GM21529 (cell line): ENCODE data around the gene PDS5B.
"Not testable (repeated sequence)": the region's sequence is repeated elsewhere in the genome, so short reads cannot be mapped to it uniquely, and the experiment has no call there.

Source experiments
- ATAC-seq: cut with Tn5 transposase; IDR thresholded peaks from one replicate; pipeline ENCODE4 v1.9.1; 2021; ENCODE audit not compliant: unreplicated experiment

The PDS5B gene

DNA sequence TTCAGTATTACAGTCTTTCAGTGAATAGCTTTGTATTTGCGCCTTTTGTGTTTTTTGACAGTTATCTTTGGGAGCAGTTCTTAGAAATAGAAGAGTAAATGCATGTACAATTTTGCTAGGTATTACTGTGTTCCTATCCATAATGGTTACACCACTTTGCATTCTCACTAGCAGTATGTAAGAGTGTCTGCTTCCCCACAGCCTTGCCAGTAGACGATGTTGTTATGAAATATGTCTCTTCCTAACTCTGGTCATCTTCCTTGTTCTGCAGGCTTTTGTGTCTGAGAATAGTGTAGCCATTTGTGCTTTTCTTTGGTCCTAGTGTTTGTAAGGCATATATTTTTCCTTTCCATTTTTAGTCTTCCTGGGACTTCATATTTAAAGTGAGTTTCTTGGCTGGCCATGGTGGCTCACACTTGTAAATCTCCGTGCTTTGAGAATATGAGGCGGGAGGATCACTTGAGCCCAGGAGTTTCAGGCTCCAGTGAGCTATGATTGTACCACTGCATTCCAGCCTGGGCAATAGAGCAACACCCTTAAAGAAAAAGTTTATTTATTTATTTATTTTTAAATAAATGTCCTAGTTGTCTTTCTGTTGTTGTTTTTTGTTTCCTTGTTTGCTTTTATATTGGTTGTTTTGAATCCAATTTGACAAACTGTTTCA, 140.3 kb downstream of the PDS5B start:
- ATAC-seq, result no peak

DNA sequence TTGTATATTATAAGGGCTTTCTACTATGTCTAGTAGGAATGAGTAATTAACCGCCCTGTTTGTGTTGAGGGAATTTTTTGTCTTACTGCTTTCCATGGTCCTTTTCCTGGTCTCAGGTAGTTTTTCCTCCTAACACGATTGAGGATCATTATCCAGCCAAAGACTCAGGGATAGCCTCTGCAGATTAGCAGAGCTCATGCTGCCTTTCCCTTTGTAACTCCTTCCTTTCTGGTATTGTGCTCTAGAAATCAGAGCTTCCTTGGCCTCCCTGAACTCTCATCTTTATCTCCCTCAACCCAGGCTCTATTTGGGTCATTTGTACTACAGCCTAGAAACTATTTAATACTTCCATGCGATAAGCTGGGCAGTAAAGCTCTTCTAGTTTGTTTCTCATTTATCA, 142.1 kb downstream of the PDS5B start:
- no peak for ATAC-seq

DNA sequence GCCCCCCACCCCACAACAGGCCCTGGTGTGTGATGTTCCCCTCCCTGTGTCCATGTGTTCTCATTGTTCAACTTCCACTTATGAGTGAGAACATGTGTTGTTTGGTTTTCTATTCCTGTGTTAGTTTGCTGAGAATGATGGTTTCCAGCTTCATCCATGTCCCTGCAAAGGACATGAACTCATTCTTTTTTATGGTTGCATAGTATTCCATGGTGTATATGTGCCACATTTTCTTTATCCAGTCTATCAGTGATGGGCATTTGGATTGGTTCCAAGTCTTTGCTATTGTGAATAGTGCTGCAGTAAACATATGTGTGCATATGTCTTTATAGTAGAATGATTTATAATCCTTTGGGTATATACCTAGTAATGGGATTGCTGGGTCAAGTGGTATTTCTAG, 142.8 kb downstream of the PDS5B start:
- not testable (repeated sequence) for ATAC-seq

DNA sequence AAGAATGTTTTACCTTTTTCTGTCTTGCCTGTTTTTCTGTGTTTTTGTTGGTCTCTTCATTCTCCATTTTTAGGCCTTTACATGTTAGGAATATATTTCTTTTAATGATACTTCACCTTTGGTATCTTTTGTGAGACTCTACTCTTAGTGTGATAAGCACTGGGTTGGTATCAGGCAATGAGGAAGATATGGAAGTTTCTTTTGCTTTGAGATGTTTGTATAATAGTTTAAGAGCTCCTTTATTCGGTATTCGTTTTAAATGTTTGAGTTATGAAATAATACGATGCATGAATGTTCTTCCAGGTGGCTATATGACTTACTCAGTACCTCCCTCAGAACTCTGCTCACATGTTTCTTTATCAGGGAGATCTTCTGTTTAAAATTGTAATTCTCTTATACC, 144.8 kb downstream of the PDS5B start:
- no peak for ATAC-seq

DNA sequence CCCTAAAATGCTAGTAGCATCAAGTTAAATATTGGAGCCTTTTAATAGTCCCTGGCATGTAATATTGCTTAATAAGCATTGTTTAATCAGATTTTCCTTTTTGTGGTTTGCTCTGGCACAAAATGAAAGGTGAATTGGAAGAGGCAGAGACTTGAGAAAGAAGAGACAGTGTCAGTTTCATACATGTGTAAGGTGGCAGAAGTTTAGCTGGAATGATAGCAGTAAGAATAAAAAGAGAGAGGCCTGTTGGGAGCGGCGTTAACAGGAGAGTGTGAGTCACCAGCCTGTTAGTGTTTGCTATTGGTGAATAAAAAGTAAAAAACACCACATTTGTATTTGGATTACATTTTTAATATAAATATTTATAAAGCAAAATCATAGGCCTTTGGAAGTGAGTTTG, 145.3 kb downstream of the PDS5B start:
- no peak for ATAC-seq

DNA sequence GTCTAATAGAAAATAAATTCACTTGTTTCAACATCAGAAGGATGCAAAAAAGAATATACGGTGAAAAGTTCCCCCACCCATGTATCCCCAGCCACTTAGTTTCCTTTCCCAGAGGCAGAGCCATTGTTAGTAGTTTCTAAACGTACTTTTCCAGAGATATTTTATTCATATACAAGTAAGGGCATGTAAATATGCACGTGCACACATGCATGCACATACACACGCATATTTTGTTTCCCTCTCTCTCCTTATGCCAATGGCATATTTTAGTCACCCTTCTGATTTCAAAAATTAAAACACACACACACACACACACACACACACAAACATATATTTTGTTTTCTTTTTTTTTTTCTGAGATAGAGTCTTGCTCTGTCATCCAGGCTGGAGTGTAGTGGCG, 147.4 kb downstream of the PDS5B start:
- ATAC-seq, result no peak

DNA sequence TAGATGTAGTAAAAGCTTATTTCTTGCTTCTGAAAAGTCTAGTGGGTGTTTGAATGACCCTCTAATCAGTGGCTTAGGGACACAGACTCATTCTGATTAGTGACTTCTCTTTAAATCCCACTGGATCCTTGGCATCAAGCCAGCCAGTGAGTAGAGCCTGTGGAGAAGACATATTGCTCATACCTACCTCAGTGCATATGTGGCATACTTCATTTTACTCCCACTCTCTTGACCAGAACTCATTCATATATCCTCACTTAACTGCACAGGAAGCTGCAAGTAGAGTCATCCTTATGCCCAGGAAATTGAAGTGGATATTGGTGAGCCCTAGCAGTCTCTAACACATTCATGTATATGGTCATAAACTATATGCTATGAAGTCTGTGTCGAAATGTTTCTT, 148.3 kb downstream of the PDS5B start:
- ATAC-seq, result no peak

DNA sequence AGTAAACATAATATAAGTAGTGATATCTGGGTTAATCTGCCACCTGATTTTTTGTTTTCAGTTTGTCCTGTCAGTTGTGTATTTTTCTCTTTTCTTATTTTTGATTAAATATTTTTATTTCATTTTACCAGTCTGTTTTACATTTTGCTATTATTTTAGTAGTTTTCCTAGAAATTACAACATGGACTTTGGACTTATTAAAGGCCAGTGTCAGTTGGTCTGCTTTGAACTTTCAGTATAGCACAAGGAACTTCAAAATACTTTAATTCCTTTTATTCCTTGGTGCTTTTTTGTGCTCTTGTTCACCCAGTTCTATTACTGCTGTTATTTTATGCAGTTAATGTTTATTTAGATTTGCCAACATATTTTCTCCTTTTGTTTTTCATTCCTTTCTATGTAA, 149.6 kb downstream of the PDS5B start:
- ATAC-seq, result no peak

DNA sequence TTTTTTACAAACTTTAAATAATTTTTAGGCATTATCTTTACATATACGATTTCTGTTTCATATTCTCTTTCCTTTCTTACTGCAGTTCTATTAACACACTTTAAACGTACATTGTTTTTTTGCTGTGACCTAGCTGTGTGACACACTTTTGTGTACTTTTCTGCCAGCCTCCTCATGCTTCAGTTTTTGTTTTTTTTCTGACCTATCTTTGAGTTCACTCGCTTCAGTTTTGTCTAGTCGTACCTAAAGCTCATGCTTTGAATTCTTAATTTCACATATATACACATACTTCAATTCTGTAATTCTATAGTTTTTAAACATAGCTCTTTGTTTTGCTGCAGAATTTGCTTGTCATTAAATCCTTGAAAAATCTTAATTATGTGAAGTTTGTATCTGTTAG, 150.4 kb downstream of the PDS5B start:
- peak; percentile 27 for ATAC-seq

DNA sequence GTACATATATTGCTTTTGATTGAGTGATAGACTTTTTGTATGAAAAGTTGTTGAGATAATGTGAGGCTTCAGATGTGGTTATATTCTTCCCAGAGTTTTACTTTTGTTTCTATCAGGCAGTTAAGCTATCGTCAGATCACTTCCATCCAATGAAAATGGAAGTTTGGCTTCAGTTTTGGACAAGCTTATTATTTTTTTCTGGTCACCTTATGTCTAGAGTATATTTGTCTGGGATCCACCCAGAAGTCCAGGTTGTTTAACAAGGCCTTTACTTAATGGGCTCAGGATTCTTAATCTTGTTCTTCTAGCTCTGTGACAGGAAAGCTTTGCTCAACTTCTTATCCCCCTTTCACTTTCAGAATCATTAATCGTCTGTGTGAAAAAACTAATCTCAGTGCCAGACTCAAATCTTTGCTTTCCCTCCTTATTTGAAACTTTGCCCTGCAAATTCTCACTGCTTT, 150.9 kb downstream of the PDS5B start:
- ATAC-seq, result peak; percentile 64

DNA sequence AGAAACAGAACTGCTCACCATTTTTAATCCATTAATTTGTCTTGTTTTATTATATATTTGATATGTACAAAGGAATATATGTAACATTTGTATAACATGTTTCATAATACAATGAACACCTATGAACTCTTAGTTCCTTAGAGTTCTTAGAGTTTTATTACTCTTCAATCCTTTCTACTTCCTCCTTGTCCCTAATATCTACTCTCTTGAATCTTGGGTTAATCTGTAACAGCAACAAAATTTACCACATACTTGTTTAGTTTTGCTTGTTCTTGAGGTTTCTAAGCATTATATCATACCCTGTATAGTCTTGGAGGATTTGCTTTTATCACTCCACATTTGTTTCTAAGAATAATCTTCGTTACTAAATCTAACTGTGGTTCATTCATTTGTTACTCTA, 151.4 kb downstream of the PDS5B start:
- peak; percentile 41 for ATAC-seq

DNA sequence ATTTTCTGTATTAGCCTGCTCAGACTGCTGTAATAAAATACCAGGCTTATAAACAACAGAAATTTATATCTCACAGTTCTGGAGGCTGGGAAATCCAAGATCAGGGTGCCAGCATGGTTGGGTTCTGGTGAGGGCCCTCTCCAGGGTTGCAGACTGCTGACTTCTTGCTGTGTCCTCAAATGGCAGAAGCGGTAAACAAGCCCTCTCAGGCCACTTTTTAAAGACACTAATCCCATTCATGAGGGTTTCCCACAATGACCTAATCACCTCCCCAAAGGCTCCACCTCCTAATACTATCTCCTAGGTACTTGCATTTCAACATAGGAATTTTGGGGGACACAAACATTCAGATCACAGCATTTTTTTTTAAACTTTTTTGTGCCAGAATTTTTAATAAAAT, 159.3 kb downstream of the PDS5B start:
- no peak for ATAC-seq

DNA sequence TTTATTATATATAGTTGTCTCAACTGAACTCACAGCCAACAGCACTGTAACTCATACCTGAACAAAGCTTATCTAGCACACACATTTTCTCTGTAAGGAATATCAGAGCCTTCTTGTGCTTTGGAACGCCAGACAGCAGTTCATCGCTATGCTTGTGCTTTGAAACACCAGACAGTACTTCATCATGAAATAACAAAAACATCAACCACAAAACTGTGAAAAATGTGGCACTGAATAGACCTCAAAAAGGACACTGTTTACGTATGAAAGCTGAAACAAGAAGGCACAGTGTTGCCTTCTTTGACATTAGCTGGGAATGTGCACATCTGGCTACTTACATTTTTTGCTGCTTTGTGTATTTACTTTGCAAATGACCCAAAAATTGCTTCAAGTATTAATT, 160.2 kb downstream of the PDS5B start:
- ATAC-seq, result no peak

DNA sequence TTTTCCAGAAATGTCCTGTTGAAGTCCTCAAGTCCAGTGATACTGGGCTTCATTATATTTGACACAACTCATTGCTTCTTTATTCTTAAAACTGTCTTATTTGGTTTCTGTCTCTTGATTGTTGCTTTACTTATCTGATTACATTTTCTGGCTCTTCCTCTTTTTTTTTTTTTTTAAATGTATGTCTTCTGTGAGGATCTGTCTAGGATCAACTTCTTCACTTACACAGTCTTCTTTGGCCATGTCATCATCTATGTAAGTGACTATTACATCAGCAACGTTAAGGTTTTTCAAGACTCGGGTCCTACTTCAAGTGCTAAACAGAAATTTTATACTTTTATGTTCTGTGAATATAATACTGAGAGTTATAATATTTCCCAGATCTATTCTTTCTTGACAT, 162.1 kb downstream of the PDS5B start:
- no peak for ATAC-seq

DNA sequence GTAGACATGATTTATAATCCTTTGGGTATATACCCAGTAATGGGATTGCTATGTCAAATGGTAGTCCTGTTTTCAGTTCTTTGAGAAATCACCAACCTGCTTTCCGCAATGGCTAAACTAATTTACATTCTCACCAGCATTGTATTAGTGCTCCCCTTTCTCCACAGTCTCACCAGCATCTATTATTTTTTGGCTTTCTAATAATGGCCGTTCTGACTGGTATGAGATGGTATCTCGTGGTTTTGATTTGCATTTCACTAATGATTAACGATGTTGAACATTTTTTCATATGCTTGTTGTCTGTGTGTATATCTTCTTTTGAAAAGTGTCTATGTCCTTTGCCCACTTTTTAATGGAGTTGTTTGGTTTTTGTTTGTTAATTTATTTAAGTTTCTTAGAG, 165.1 kb downstream of the PDS5B start:
- ATAC-seq, result no peak

DNA sequence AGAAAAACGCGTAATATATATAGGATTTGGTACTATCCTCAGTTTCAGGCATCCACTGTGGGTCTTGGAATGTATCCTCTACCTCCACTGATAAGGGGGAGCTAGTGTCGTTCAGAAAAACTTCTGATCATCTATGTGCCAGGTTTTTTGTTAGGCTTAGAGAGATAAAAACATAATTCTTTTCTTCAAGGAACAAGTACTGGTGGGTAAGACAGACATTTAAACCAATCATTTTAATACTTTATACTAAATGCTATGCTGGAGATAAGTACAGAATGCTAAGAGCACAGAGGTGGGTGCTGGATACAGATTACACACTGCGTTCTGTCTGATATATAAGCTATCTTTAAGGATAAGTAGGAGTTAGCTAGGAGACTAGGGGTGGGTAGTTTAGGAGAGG, 166.1 kb downstream of the PDS5B start:
- ATAC-seq, result no peak

DNA sequence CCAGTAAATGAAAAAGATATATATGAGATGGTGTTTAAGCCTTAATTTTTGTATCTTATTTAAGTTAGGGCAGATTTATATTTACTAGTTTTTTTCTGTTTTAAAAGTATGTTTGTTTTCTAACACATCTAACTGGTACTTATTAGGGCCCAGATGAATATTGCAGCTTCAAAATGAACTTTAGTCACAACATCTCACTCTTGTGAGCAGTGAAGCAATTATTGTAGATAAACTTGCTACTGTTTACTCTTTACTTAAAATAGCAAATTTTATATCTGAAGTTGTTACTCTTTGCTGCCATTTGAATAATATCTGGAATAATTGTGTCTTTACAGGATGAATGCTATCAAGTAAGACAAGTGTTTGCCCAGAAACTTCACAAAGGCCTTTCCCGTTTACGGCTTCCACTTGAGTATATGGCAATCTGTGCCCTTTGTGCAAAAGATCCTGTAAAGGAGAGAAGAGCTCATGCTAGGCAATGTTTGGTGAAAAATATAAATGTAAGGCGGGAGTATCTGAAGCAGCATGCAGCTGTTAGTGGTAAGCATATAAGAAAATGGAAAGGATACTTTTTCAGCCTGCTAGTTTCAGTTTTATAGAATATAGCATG, 166.8 kb downstream of the PDS5B start:
- no peak for ATAC-seq

DNA sequence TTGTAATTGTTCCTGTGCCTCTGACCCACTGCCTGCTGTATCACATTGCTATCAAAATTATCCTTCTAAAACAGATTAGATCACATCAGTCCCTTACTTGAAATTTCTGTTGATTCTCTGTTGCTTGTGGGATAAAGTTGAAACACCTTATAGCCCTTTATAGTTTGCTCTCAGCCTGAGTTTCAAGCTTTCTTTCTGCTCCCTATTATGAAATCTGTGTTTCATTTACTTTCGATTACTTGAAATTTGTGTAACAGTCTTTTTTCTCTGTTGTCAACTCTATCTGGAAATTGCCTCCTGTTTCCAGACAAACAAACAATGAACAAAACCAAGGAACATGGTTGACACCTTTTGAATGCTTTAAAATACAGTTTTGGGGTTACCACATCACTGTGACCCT, 167.9 kb downstream of the PDS5B start:
- ATAC-seq, result no peak

DNA sequence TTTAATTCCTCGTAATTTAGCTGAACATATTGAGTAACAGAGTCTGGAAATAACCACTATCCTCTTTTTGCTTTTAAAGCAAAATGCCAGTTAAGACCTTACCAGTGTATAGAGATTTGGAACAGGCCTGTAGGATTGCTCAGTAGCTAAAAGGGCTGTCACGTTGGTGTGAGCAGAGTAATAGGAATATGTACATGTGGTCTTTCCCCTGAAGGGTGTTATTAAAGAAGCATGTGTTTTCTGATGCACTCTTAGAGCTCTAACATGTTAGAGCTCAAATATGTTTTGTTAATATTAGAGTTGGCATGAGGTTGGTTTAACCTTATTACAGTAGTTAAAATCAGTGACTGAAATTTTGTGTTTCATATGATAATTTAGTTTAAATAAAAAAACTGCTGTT, 172.9 kb downstream of the PDS5B start:
- ATAC-seq, result no peak

DNA sequence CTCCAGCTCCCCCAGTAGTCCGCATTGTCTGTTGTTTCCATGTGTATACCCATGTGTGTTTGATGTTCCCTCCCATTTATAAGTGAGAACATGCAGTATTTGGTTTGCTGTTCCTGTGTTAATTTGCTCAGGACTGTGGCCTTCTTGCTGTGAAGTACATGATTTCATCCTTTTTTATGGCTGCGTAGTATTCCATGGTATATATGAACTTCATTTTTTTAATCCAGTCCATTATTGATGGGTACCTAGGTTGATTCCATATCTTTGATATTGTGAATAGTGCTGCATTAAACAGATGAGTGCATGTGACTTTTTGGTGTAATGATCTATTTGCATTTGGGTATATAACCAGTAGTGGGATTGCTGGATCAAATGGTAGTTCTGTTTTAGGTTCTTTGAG, 175.2 kb downstream of the PDS5B start:
- ATAC-seq, result no peak

DNA sequence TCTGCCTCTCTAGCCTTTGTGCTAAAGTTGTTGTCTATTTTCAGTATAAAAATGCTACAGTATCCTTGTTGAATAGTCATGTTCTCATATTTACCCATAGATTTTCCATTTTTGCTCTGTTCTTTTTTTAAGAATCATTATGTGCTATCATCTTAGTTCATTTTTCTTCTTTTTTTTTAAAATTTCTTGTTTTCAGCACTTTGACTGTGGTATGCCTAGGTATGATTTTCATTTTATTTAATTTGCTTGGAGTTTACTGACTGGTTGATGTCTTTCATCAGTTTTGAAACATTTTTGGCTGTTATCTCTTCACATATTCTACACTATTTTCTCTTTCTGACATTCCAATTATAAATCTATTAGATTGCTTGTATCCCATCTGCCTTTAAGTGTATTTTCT, 192.9 kb downstream of the PDS5B start:
- ATAC-seq, result no peak

DNA sequence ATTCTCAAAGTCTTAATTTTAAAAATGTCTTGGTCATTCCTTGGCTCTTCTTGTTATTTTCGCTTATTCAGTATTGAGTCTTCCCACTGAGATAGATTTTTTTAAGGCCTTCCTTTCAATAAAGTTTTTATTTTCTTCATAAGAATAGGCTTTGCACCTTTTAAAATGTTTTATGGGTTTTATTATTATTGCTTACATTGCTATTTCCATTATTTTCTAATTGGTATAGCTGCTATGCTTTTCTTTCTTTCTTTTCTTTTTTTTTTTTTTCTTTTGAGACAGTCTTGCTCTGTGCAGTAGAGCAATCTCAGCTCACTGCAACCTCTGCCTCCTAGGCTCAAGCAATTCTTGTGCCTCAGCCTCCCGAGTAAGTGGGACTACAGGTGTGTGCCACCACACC, 195.7 kb downstream of the PDS5B start:
- ATAC-seq, result no peak

DNA sequence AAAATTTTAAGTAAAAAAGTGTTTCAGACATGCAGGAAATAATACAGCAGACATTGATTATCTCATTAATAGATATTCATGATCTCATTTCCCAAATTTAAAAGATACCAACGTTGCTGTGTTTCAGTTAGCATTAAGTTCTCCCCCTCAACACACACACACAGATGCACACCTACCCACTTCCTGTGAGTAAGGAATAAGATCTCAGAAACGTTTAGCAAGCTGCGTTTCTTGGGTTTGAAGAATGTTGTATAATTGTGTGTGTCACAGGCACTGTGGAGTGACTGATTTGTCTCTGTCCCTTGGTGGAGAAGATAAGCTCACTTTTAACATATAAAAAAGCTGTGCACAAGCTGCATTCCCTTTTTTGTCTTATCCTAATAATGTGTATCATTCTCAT, 196.8 kb downstream of the PDS5B start:
- no peak for ATAC-seq
